Small intestine (tissue), 7 donors: Measurements from ENCODE around the gene POLR2M. TPM values are rescaled to one million over a fixed set of nuclear protein-coding genes. Genes with fewer than 3 reads are reported as not detected.

Experiments
- DNase-seq, 2 donors: peaks; one replicate each; pipeline versions ENCODE4 v3.0.0 to v3.0.0-alpha.2; 2013
- FAIRE-seq: peaks from 2 replicates; lab custom pipeline; 2012; peaks lifted over from hg19 to GRCh38; lab: Jason Lieb, UNC
- H3K27ac ChIP-seq, 3 donors: one replicate each; pipeline ENCODE4 v1.5.1; 2013; ENCODE audit warnings: low read length in 2 of 3, mild to moderate bottlenecking in 2 of 3, control low read depth in 1 of 3, inconsistent platforms in 1 of 3, low read depth in 1 of 3, moderate library complexity in 1 of 3
- H3K27me3 ChIP-seq, 3 donors: one replicate each; pipeline ENCODE4 v1.6.1; 2013; ENCODE audit warnings: low read length in 3 of 3, inconsistent platforms in 1 of 3; ENCODE audit not compliant: control insufficient read depth in 3 of 3, insufficient read depth in 3 of 3
- H3K36me3 ChIP-seq, 3 donors: one replicate each; pipeline ENCODE4 v1.6.1; 2013; ENCODE audit warnings: low read length in 3 of 3, inconsistent platforms in 1 of 3, low read depth in 1 of 3, mild to moderate bottlenecking in 1 of 3, moderate library complexity in 1 of 3; ENCODE audit not compliant: control insufficient read depth in 3 of 3, insufficient read depth in 2 of 3
- H3K4me1 ChIP-seq, 3 donors: one replicate each; pipeline ENCODE4 v1.6.1; 2013; ENCODE audit warnings: low read length in 2 of 3, inconsistent platforms in 1 of 3, low read depth in 1 of 3, mild to moderate bottlenecking in 1 of 3, moderate library complexity in 1 of 3; ENCODE audit not compliant: control insufficient read depth in 3 of 3, insufficient read depth in 2 of 3
- H3K4me3 ChIP-seq, 3 donors: one replicate each; pipeline ENCODE4 v1.5.1; 2013; ENCODE audit warnings: low read length in 3 of 3, control low read depth in 1 of 3, inconsistent platforms in 1 of 3, low read depth in 1 of 3, mild to moderate bottlenecking in 1 of 3, moderate library complexity in 1 of 3
- H3K9me3 ChIP-seq, 2 donors: one replicate each; pipeline ENCODE4 v1.6.1; 2013; ENCODE audit warnings: low read depth in 1 of 2, low read length in 1 of 2; ENCODE audit not compliant: control insufficient read depth in 2 of 2, insufficient read depth in 1 of 2
- WGBS, 3 donors: extraction: QIAGEN DNeasy Blood & Tissue Kit; methylation state at CpG; one replicate each; pipeline ENCODE4 v1.1.7; 2013; 5-methylcytosine and 5-hydroxymethylcytosine counted together
- polyA plus RNA-seq, 4 donors: library from polyadenylated mRNA; stranded (reverse) in 3 of 4; unstranded in 1 of 4; fragments of 200-250 nt in 3 of 4; fragments of 120-200 nt in 1 of 4; gene quantifications; one replicate each; pipeline versions ENCODE4 v1.2.1 to v1.2.3, GENCODE V29; 2013
- donor health status: healthy with polysubstance abuse.
- donor health status: control.
- donor health status: control.
- donor health status: Bipolar disorder and iron deficiency.
- donor health status: healthy.

The POLR2M gene
- polyA plus RNA-seq, 4 donors = 59.9 to 260 (median 139) TPM

GRCh38 chr15:57718309-57718708, 11.8 kb downstream of the POLR2M start:
- no peaks in the 10 kb centered on the region for H3K27me3 ChIP-seq
- peaks cover 4 to 13% (median 5%) of the 10 kb centered on the region in 3 donors for H3K36me3 ChIP-seq
- no peak overlapping the region for H3K27ac ChIP-seq
- peaks cover 0 to 3% of the 10 kb centered on the region in 2 donors for H3K9me3 ChIP-seq
- DNase-seq (no peak), FAIRE-seq (no peak)
- 81 to 96% (median 91%) methylated on average over 2 of the region's 2 CpGs for WGBS, 3 donors
- peaks cover 0 to 2% (median 0%) of the 10 kb centered on the region in 3 donors for H3K4me1 ChIP-seq
- H3K4me3 ChIP-seq = no peak overlapping the region

DNA sequence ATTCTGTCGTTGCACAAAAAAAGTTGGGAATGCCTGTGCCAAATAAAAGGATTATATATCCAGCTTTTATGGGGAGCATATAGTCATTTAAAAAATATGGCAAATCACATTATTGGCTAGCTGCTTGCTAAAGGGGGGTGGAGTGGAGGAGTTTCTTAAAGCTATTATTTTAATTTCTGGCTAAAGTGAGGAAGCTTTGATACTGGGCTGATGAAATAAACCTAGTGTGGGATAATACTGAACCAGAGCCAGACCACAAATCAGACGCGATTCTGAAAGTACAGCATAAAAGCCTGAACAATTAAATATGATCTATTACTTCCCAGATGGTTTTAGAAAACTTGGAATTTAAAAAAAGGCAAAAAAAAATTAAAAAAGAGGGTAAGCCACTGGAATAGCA, 14.4 kb downstream of the POLR2M start:
- no peak for DNase-seq
- WGBS, 3 donors = 62 to 90% (median 71%) methylated on average over 3 of the region's 3 CpGs
- no peak overlapping the region for H3K4me3 ChIP-seq
- peaks cover 0 to 2% (median 0%) of the 10 kb centered on the region in 3 donors for H3K4me1 ChIP-seq
- peaks cover 0 to 8% (median 0%) of the 10 kb centered on the region in 3 donors for H3K36me3 ChIP-seq
- peaks cover 0 to 7% of the 10 kb centered on the region in 2 donors for H3K9me3 ChIP-seq
- FAIRE-seq = no peak
- H3K27ac ChIP-seq = no peak overlapping the region
- H3K27me3 ChIP-seq = no peaks in the 10 kb centered on the region

DNA sequence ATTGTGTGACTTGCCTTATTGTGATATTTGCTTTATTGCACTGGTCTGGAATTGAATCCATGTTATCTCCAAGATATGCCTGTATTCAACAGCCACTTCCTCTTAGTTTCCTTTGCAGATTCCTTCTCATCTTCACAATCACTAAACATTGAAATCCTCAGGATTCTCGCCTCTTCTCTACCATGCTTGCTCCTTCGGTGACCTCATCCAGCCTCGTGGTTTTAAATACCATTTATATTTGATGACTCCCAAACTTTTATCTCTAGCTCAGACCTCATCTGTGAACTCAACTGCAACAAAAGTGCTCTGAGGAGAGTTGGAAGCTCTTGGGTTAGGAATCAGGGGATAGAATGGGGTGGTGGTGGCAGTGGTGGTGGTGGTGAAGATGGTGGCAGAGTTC, 19.9 kb downstream of the POLR2M start:
- DNase-seq = no peak
- WGBS, 3 donors = 78 to 96% (median 94%) methylated on average over 3 of the region's 3 CpGs

DNA sequence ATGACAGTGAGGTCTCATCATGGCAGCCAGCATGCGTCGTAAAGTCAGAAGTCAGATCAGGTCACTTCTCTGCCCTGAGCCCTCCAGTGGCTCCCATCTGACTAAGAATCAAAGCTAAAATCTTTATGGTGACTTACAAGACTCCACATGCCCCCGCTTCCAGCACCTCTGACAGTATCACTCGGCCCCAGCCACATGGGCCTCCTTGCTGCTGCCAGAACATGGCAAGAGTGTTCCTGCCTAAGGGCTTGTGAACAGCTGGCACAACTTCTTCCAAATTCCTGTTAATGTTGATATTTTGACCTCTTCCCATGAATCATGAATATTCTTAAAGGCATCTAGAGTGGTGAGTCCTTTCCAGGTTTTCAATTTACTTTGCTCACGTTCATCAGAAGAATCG, 20.5 kb downstream of the POLR2M start:
- Histone ChIP-seq H3K4me3 (no peak overlapping the region), H3K27ac (no peak overlapping the region), H3K36me3 (peaks cover 0 to 3% (median 0%) of the 10 kb centered on the region in 3 donors), H3K27me3 (no peaks in the 10 kb centered on the region), H3K4me1 (no peaks in the 10 kb centered on the region), H3K9me3 (peaks cover 0 to 5% of the 10 kb centered on the region in 2 donors)
- WGBS, 3 donors = 93 to 98% (median 95%) methylated on average over 6 of the region's 6 CpGs
- DNase-seq (no peak), FAIRE-seq (no peak)

More for the DNA sequence above, 19.9 kb downstream of the POLR2M start:
- Histone ChIP-seq H3K4me3 (no peak overlapping the region), H3K27me3 (no peaks in the 10 kb centered on the region), H3K27ac (no peak overlapping the region), H3K36me3 (peaks cover 0 to 3% (median 0%) of the 10 kb centered on the region in 3 donors), H3K9me3 (peaks cover 0 to 5% of the 10 kb centered on the region in 2 donors), H3K4me1 (no peaks in the 10 kb centered on the region)
- no peak for FAIRE-seq

DNA sequence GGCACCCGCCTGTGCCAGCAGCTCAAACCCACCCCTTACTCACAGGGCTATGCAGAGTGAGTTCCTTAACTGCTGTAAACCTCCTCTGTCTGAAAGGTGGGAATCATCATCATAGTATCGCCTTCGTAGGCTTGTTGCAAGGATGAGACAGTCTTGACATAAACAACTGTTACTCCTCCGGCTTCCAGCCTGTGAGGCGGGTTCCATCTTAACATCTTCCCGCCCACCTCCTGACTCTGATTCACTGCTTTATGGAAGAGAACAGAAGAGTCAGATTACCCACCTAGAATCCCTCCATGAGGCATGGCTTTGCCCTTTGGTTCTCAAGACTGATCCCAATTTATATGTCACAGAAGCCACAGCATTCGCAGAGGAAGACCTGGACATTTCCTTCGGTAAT, 21.9 kb downstream of the POLR2M start:
- no peak for FAIRE-seq
- DNase-seq = no peak
- H3K27ac ChIP-seq = no peak overlapping the region
- 94 to 98% (median 97%) methylated on average over 8 of the region's 8 CpGs for WGBS, 3 donors
- H3K36me3 ChIP-seq = peaks cover 0 to 3% (median 0%) of the 10 kb centered on the region in 3 donors
- H3K4me3 ChIP-seq = no peak overlapping the region
- H3K27me3 ChIP-seq = no peaks in the 10 kb centered on the region
- H3K9me3 ChIP-seq = peaks cover 0 to 5% of the 10 kb centered on the region in 2 donors
- H3K4me1 ChIP-seq = no peaks in the 10 kb centered on the region

DNA sequence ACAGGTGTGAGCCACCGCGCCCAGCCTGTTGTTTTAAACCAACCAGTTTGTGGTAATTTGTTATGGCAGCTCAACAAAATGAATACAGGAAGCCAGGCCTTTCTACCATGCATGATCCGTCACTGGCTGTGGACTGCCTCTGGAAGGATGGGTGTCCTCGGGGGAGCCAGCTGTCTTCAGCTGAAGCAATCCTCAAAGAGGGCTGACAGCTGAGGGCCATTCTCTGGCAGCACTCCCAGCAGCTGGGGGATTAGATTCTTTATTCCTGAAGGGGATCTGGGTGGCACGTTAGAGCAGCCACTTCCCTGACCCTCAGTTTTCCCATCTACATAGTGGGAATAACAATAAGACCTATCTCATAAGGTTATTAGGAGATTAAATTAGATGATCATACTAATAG, 24.4 kb downstream of the POLR2M start:
- Histone ChIP-seq H3K4me1 (no peaks in the 10 kb centered on the region), H3K9me3 (no peaks in the 10 kb centered on the region), H3K36me3 (peaks cover 0 to 3% (median 0%) of the 10 kb centered on the region in 3 donors), H3K4me3 (no peak overlapping the region), H3K27me3 (no peaks in the 10 kb centered on the region), H3K27ac (no peak overlapping the region)
- no peak for DNase-seq
- FAIRE-seq = no peak
- 83 to 89% (median 84%) methylated on average over 5 of the region's 5 CpGs for WGBS, 3 donors

DNA sequence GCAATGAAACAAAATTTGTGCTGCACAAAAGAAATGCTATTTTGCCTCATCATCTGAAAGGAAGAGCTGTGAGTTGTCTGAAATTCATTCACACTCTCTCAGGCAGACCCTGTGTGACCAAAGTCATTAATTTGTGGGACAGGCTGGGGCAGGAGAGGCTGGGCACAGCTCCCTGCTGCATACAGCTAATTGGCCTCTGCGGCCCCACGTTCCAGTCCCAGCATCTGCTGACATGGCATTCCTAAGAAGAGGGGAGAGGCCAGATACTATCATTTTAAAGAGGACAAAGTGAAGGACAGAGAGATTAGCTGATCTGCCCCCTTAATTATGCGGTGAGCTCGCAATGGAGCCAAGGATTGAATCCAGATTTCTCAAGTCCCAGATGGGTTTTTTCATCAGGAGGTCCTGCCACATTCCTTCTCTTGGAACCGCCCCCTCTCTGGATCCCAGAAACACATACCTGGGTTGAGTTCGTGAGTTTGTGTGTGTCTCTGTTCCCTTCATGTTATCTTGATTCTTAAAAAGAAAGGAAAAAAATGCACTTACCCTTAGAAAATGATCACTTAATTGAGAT, 25.1 kb downstream of the POLR2M start:
- Histone ChIP-seq H3K27ac (no peak overlapping the region), H3K36me3 (peaks cover 0 to 3% (median 0%) of the 10 kb centered on the region in 3 donors), H3K27me3 (no peaks in the 10 kb centered on the region), H3K4me3 (no peak overlapping the region), H3K9me3 (no peaks in the 10 kb centered on the region), H3K4me1 (no peaks in the 10 kb centered on the region)
- DNase-seq = no peak
- FAIRE-seq = no peak
- WGBS, 3 donors = 81 to 82% (median 81%) methylated on average over 6 of the region's 6 CpGs

GRCh38 chr15:57732526-57733331, 26.2 kb downstream of the POLR2M start:
- Histone ChIP-seq H3K9me3 (peaks cover 0 to 5% of the 10 kb centered on the region in 2 donors), H3K27me3 (no peaks in the 10 kb centered on the region), H3K36me3 (no peaks in the 10 kb centered on the region), H3K27ac (no peak overlapping the region), H3K4me1 (no peaks in the 10 kb centered on the region), H3K4me3 (no peak overlapping the region)
- 37 to 42% (median 38%) methylated on average over 12 of the region's 12 CpGs for WGBS, 3 donors
- FAIRE-seq (no peak), DNase-seq (peak; percentile 64 to 65)
